Ectodermal cell (in vitro differentiated cells): ENCODE measurements around the gene AGRP. TPM values are rescaled to one million over a fixed set of nuclear protein-coding genes. Genes with fewer than 3 reads are reported as not detected.

Source experiments
- H3K27ac ChIP-seq: 2 replicates; pipeline ENCODE4 v1.7.0; 2013; ENCODE audit warnings: mild to moderate bottlenecking, low read depth, low read length; ENCODE audit not compliant: insufficient read depth, poor library complexity, severe bottlenecking
- H3K27me3 ChIP-seq: 2 replicates; pipeline ENCODE4 v1.7.0; 2013; ENCODE audit warnings: mild to moderate bottlenecking, low read length; ENCODE audit not compliant: insufficient read depth, control insufficient read depth, poor library complexity, severe bottlenecking
- H3K36me3 ChIP-seq: one replicate; pipeline ENCODE4 v1.7.0; 2013; ENCODE audit warnings: low read length; ENCODE audit not compliant: control insufficient read depth, insufficient read depth
- H3K4me1 ChIP-seq: one replicate; pipeline ENCODE4 v1.7.0; 2013; ENCODE audit warnings: low read length; ENCODE audit not compliant: control insufficient read depth, insufficient read depth
- H3K4me3 ChIP-seq: 2 replicates; pipeline ENCODE4 v1.7.0; 2013; ENCODE audit warnings: low read depth, low read length, control low read depth; ENCODE audit not compliant: insufficient read depth
- H3K9me3 ChIP-seq: 2 replicates; pipeline ENCODE4 v1.7.0; 2013; ENCODE audit warnings: mild to moderate bottlenecking, low read length, moderate library complexity; ENCODE audit not compliant: control insufficient read depth
- WGBS, 2 experiments: methylation state at CpG; one replicate each; pipeline ENCODE4 v1.1.7; 2013; ENCODE audit warnings: missing lambda C conversion rate in 2 of 2; 5-methylcytosine and 5-hydroxymethylcytosine counted together
- polyA plus RNA-seq, 4 experiments: library from polyadenylated mRNA; stranded (reverse); fragments of 50-300 nt; gene quantifications; one replicate each; pipeline ENCODE4 v1.2.3, GENCODE V29; 2013

AGRP gene, protein sequence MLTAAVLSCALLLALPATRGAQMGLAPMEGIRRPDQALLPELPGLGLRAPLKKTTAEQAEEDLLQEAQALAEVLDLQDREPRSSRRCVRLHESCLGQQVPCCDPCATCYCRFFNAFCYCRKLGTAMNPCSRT
- not detected for polyA plus RNA-seq (2013, experiment 1 of 4)
- not detected for polyA plus RNA-seq (2013, experiment 2 of 4)
- polyA plus RNA-seq (2013, experiment 3 of 4), result not detected
- not detected for polyA plus RNA-seq (2013, experiment 4 of 4)

DNA sequence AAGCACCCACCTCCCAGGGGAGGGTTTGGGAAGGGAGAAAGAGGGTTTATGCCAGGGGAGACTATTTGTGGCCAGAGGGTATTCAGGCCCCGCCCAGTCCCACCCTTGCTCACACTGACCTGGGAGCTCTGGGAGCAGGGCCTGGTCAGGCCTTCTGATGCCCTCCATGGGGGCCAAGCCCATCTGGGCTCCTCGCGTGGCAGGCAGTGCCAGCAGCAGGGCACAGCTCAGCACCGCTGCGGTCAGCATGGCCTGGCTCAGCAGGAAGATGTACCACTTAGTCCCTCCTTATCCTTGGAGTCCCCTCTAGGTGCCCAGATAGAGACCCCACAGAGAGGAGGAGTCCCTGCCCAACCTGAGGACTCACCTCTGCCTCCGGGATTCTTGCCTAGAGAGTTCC lies at the start of gene AGRP:
Gene AGRP (minus strand): TSS at position 398 of the 400 bp plus-strand sequence. CDS start 149 bp downstream, at position 249.
- Histone ChIP-seq H3K9me3 (no peaks in the 10 kb centered on the region), H3K27me3 (no peaks in the 10 kb centered on the region), H3K36me3 (no peaks in the 10 kb centered on the region), H3K27ac (no peak within 1 kb of the TSS), H3K4me1 (peaks cover 8% of the 10 kb centered on the region), H3K4me3 (no peak within 1 kb of the TSS)
- 93 to 94% methylated on average over 6 of the region's 6 CpGs for WGBS, 2 experiments

DNA sequence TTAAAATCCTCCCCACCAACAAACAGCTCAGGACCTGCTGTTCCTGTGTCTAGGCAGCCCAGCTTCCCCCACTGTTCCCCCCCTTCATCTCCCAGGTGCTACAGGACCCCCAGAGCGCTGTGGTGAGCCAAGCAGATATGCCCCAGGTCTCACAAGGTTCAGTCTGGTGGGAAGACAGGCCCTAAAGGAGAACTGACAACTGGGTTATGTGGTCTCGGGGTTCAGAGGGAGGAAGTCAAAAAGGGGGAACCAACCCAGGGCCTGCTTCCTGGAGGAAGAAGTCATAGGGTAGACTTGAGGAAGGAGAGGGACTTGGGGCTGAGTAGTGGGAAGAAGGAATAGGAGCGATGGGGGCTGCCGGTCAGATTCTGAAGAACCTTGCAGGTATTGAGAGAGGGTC lies 47.9 kb upstream of the AGRP start:
- peaks cover 91% of the 10 kb centered on the region for H3K27me3 ChIP-seq
- no peak overlapping the region for H3K4me3 ChIP-seq
- no peak overlapping the region for H3K27ac ChIP-seq
- H3K9me3 ChIP-seq, result no peaks in the 10 kb centered on the region
- peaks cover 13% of the 10 kb centered on the region for H3K4me1 ChIP-seq
- no peaks in the 10 kb centered on the region for H3K36me3 ChIP-seq
- 88 to 93% methylated on average over 4 of the region's 4 CpGs for WGBS, 2 experiments

GRCh38 chr16:67530013-67530939 lies 46.9 kb upstream of the AGRP start:
- WGBS, 2 experiments, result 9% methylated on average over 48 of the region's 48 CpGs
- peaks cover 13% of the 10 kb centered on the region for H3K4me1 ChIP-seq
- H3K9me3 ChIP-seq, result no peaks in the 10 kb centered on the region
- H3K27ac ChIP-seq, result no peak overlapping the region
- peaks cover 89% of the 10 kb centered on the region for H3K27me3 ChIP-seq
- H3K4me3 ChIP-seq, result peak overlapping the region; percentile 61
- H3K36me3 ChIP-seq, result no peaks in the 10 kb centered on the region

- peaks cover 13% of the 10 kb centered on the region for H3K4me1 ChIP-seq
- 9 to 12% methylated on average over 16 of the region's 16 CpGs for WGBS, 2 experiments
- H3K4me3 ChIP-seq, result peak overlapping the region; percentile 61
- H3K27me3 ChIP-seq, result peaks cover 89% of the 10 kb centered on the region
- no peak overlapping the region for H3K27ac ChIP-seq
- H3K9me3 ChIP-seq, result no peaks in the 10 kb centered on the region
- no peaks in the 10 kb centered on the region for H3K36me3 ChIP-seq
Measured at GRCh38 chr16:67529582-67530012, 46.2 kb upstream of the AGRP start.

DNA sequence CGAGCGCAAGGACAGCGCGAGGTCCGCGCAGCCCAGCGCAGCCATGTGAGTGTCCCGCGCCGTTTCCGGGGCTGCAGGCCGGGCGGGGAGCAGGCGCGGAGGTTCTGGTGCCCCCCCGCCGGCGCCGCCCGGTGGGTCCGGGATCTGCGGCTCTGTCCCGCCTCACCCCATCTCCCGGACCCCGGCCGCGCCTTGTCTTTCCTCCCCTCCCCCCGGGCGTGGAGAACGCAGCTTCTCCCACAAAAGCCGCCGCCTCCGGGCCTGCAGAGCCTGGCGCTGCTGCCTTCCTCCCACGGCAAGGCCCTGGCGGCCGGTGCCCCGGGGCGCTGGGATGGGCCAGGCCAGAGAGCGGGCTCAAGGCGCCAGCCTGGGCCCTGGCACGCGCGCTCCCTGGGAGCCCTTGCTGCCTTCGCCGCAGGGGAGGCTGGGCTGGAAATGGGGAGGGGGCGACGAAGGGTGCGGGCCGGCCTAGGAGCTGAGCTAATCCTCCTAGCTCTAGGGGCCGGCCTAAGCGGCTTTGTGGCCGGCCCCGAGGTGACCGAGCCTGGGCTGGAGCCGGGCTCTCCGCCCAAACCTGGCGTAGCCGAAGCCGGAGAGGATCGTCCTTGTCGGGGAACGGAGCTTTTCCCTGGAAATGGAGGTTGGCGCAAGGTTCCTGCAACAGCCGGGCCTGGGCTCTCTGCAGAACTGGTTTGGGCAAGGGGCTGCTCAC lies 45.7 kb upstream of the AGRP start:
- peak overlapping the region; percentile 61 for H3K4me3 ChIP-seq
- H3K27ac ChIP-seq, result peak overlapping the region; percentile 63
- H3K4me1 ChIP-seq, result peaks cover 13% of the 10 kb centered on the region
- WGBS, 2 experiments, result 1% methylated on average over 65 of the region's 65 CpGs
- no peaks in the 10 kb centered on the region for H3K36me3 ChIP-seq
- H3K27me3 ChIP-seq, result peaks cover 89% of the 10 kb centered on the region
- no peaks in the 10 kb centered on the region for H3K9me3 ChIP-seq

DNA sequence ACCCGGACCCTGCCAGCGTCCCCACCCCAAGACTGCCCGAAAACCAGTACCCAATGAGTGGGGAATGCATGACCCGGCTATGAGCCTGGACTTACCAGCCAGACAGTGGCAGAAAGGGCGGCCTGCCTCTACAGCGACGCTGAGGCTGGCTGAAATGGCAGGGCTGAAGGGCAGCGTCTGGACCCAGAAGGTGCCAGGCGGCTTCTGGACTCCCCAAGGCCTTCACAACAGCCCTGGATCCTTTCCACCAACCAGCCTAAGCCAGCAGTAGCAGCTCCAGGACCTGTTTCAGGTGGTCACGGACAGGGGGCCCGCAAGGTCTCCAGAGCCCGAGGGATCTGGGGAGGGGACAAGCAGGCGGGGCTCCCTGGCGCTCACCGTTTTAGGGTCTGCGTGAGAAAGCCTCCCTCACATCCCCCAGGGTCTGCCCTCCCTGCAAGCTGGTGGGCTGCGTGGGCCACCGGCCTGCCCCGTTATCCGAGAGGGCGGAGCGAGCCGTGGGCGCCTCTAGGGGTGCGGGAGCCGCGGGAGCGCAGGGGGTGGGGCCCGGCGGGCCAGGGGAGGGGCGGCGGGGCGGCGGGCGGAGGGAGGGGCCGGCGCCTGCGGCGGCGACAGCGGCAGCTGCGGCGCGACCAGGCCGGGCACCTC lies 45.0 kb upstream of the AGRP start, which contains the start of gene RIPOR1:
Gene RIPOR1 (plus strand): TSS at position 608 of the 648 bp plus-strand sequence. CDS start 9,618 bp downstream, outside the sequence.
- Histone ChIP-seq H3K27ac (peak within 1 kb of the TSS; percentile 63), H3K9me3 (no peaks in the 10 kb centered on the region), H3K4me1 (peaks cover 13% of the 10 kb centered on the region), H3K36me3 (no peaks in the 10 kb centered on the region), H3K4me3 (peak within 1 kb of the TSS; percentile 61), H3K27me3 (peaks cover 86% of the 10 kb centered on the region)
- WGBS, 2 experiments, result 16 to 17% methylated on average over 45 of the region's 45 CpGs

- Histone ChIP-seq H3K27ac (no peak overlapping the region), H3K36me3 (no peaks in the 10 kb centered on the region), H3K9me3 (no peaks in the 10 kb centered on the region), H3K4me3 (no peak overlapping the region), H3K27me3 (peaks cover 72% of the 10 kb centered on the region), H3K4me1 (peaks cover 13% of the 10 kb centered on the region)
- 88 to 92% methylated on average over 3 of the region's 3 CpGs for WGBS, 2 experiments
Measured at GRCh38 chr16:67526149-67526791, 42.9 kb upstream of the AGRP start.

DNA sequence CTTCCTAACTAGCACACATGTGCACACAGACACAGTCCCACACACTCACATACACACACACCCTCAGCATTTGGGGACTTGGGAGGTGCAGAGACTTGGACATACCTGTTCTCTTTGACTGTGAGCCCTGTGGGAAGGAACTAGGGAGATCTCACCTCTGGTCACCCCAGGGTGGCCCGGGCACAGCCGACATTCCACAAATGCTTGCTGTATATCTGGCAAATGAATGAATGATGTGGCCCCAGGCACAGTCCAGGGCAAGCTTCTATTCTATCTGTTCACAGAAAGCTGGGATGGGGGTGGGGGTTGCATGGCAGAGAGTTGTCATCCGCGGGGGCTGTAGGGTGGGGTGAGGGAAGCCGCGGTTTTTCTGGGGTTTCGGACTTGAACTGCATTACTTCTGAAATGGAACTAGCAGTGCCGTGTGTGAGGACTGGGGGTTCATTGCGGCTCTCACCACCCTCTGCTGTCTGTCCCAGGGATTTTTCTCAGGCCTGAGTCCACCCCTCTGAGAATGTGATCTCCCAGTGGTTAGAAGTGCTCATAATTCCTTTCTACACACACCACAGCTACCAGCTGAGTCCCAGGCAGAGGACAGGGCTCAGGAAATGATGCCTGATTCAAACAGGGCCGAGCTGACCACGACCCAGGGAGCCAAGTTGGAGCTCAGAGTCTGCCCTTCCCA lies 42.0 kb upstream of the AGRP start:
- H3K4me3 ChIP-seq, result no peak overlapping the region
- no peak overlapping the region for H3K27ac ChIP-seq
- peaks cover 63% of the 10 kb centered on the region for H3K27me3 ChIP-seq
- H3K9me3 ChIP-seq, result no peaks in the 10 kb centered on the region
- H3K36me3 ChIP-seq, result no peaks in the 10 kb centered on the region
- peaks cover 8% of the 10 kb centered on the region for H3K4me1 ChIP-seq
- WGBS, 2 experiments, result 70 to 72% methylated on average over 11 of the region's 11 CpGs
